Epithelial cell of prostate (primary cell): ENCODE results near the gene CNTN5.

Experiments used
- DNase-seq: peaks from one replicate; pipeline ENCODE4 v3.0.0-alpha.2; 2011; ENCODE audit warnings: low read depth, low spot score
- H3K27ac ChIP-seq: fragments of 450-650 bp; 2 replicates; pipeline ENCODE4 v1.5.1; 2017; ENCODE audit warnings: mild to moderate bottlenecking

Gene CNTN5

GRCh38 chr11:99686838-99687237 lies 666.1 kb downstream of the CNTN5 start:
- DNase-seq, result no peak
- H3K27ac ChIP-seq, result no peak overlapping the region

GRCh38 chr11:99687320-99687719 lies 666.6 kb downstream of the CNTN5 start:
- DNase-seq, result no peak
- no peak overlapping the region for H3K27ac ChIP-seq

- peak overlapping the region; percentile 43 for H3K27ac ChIP-seq
- peak; percentile 58 for DNase-seq
Observed at GRCh38 chr11:99693941-99694492, 673.3 kb downstream of the CNTN5 start.

- no peak for DNase-seq
- no peak overlapping the region for H3K27ac ChIP-seq
Observed at GRCh38 chr11:99695106-99695505, 674.4 kb downstream of the CNTN5 start.

- H3K27ac ChIP-seq, result no peak overlapping the region
- no peak for DNase-seq
Observed at GRCh38 chr11:99706848-99707247, 686.1 kb downstream of the CNTN5 start.

GRCh38 chr11:99708928-99709672 lies 688.4 kb downstream of the CNTN5 start:
- H3K27ac ChIP-seq, result no peak overlapping the region
- no peak for DNase-seq

- no peak for DNase-seq
- no peak overlapping the region for H3K27ac ChIP-seq
Observed at GRCh38 chr11:99716302-99716701, 695.6 kb downstream of the CNTN5 start.

- DNase-seq, result no peak
Observed at GRCh38 chr11:99718291-99718690, 697.5 kb downstream of the CNTN5 start.

GRCh38 chr11:99739464-99740089 lies 718.8 kb downstream of the CNTN5 start:
- DNase-seq, result no peak

More at GRCh38 chr11:99718291-99718690, 697.5 kb downstream of the CNTN5 start:
- H3K27ac ChIP-seq, result no peak overlapping the region

GRCh38 chr11:99742501-99742900 lies 721.8 kb downstream of the CNTN5 start:
- no peak for DNase-seq
- no peak overlapping the region for H3K27ac ChIP-seq

More at GRCh38 chr11:99739464-99740089, 718.8 kb downstream of the CNTN5 start:
- H3K27ac ChIP-seq, result no peak overlapping the region

- no peak overlapping the region for H3K27ac ChIP-seq
- no peak for DNase-seq
Observed at GRCh38 chr11:99759787-99760186, 739.0 kb downstream of the CNTN5 start.

GRCh38 chr11:99766811-99767210 lies 746.1 kb downstream of the CNTN5 start:
- no peak for DNase-seq
- no peak overlapping the region for H3K27ac ChIP-seq

GRCh38 chr11:99773646-99774045 lies 752.9 kb downstream of the CNTN5 start:
- no peak overlapping the region for H3K27ac ChIP-seq
- DNase-seq, result no peak

- no peak for DNase-seq
- H3K27ac ChIP-seq, result no peak overlapping the region
Observed at GRCh38 chr11:99781074-99781473, 760.3 kb downstream of the CNTN5 start.

- no peak overlapping the region for H3K27ac ChIP-seq
- DNase-seq, result no peak
Observed at GRCh38 chr11:99791354-99791753, 770.6 kb downstream of the CNTN5 start.

GRCh38 chr11:99795999-99796398 lies 775.2 kb downstream of the CNTN5 start:
- H3K27ac ChIP-seq, result no peak overlapping the region
- no peak for DNase-seq

- no peak for DNase-seq
- no peak overlapping the region for H3K27ac ChIP-seq
Observed at GRCh38 chr11:99803501-99803900, 782.8 kb downstream of the CNTN5 start.

GRCh38 chr11:99812516-99812915 lies 791.8 kb downstream of the CNTN5 start:
- no peak overlapping the region for H3K27ac ChIP-seq
- DNase-seq, result no peak

GRCh38 chr11:99814021-99814420 lies 793.3 kb downstream of the CNTN5 start:
- DNase-seq, result no peak
- no peak overlapping the region for H3K27ac ChIP-seq

- DNase-seq, result no peak
- no peak overlapping the region for H3K27ac ChIP-seq
Observed at GRCh38 chr11:99814738-99815137, 794.0 kb downstream of the CNTN5 start.

- no peak for DNase-seq
- H3K27ac ChIP-seq, result no peak overlapping the region
Observed at GRCh38 chr11:99818991-99819390, 798.2 kb downstream of the CNTN5 start.
